A673 (cell line): ENCODE measurements around the gene FAM20B. TPM values are rescaled to one million over a fixed set of nuclear protein-coding genes. Genes with fewer than 3 reads are reported as not detected.

Experiments
- BruUV-seq: library from RNA; stranded (reverse); fragments of 400-500 nt; replicated peaks from 2 replicates; lab custom pipeline; 2021; lab: Mats Ljungman, UMichigan
- CTCF ChIA-PET: fragments of 300-600 bp; sonication (Branson Sonifier 250); formaldehyde crosslinking; loops from one replicate; lab custom pipeline; 2022; ENCODE audit warnings: antibody characterized with exemption; lab: Charles Lee
- POLR2A ChIA-PET: fragments of 300-600 bp; sonication (Branson Sonifier 250); formaldehyde crosslinking; loops from one replicate; lab custom pipeline; 2022; ENCODE audit warnings: antibody characterized with exemption; ENCODE audit not compliant: low non-redundant PET; lab: Charles Lee
- DNase-seq: peaks from one replicate; pipeline ENCODE4 v3.0.0-alpha.2; 2015; ENCODE audit warnings: low spot score
- H3K27ac ChIP-seq: fragments of 200-600 bp; sonication (generic); 2 replicates; pipeline ENCODE4 v1.5.1; 2016; ENCODE audit warnings: mixed run types, low read depth, mild to moderate bottlenecking, mixed read lengths, antibody characterized with exemption, low read length; ENCODE audit not compliant: poor library complexity, severe bottlenecking
- H3K27me3 ChIP-seq: fragments of 200-600 bp; sonication (generic); replicated peaks from 2 replicates; pipeline ENCODE4 v1.6.1; 2017; ENCODE audit warnings: mixed run types, low read depth, mild to moderate bottlenecking, mixed read lengths, antibody characterized with exemption, low read length; ENCODE audit not compliant: insufficient read depth, poor library complexity
- H3K36me3 ChIP-seq: fragments of 200-600 bp; sonication (generic); 2 replicates; pipeline ENCODE4 v1.6.1; 2016; ENCODE audit warnings: mixed run types, mild to moderate bottlenecking, mixed read lengths, antibody characterized with exemption, low read length; ENCODE audit not compliant: insufficient read depth, poor library complexity, severe bottlenecking
- H3K4me1 ChIP-seq: fragments of 200-600 bp; sonication (generic); 2 replicates; pipeline ENCODE4 v1.6.1; 2017; ENCODE audit warnings: mixed run types, mild to moderate bottlenecking, mixed read lengths, antibody characterized with exemption, low read length; ENCODE audit not compliant: insufficient read depth, poor library complexity, severe bottlenecking
- H3K4me3 ChIP-seq: fragments of 200-600 bp; sonication (generic); 2 replicates; pipeline ENCODE4 v1.5.1; 2016; ENCODE audit warnings: low read depth, mixed run types, mild to moderate bottlenecking, mixed read lengths, low read length; ENCODE audit not compliant: poor library complexity, severe bottlenecking
- H3K9me3 ChIP-seq: fragments of 200-600 bp; sonication (generic); 2 replicates; pipeline ENCODE4 v1.6.1; 2016; ENCODE audit warnings: mixed run types, low read depth, mild to moderate bottlenecking, mixed read lengths, antibody characterized with exemption, low read length; ENCODE audit not compliant: poor library complexity, severe bottlenecking
- EZH2 ChIP-seq: fragments of 200-600 bp; sonication (generic); IDR thresholded peaks from 2 replicates; pipeline ENCODE4 v1.6.1; 2017; ENCODE audit warnings: borderline replicate concordance, low read depth, mild to moderate bottlenecking, mixed read lengths, antibody characterized with exemption, low read length; ENCODE audit not compliant: poor library complexity, severe bottlenecking
- intact Hi-C: fragments of 100-400 bp; cut with micrococcal nuclease; formaldehyde crosslinking; loops from one replicate; pipeline ENCODE4 v1.10.0; 2022; ENCODE audit not compliant: unreplicated experiment
- total RNA-seq: library from RNA; stranded (reverse); gene quantifications from 2 replicates; pipeline ENCODE4 v1.2.3, GENCODE V29; 2021
- TF ChIP-seq, protein P1 (sequence below): fragments of 300-800, 200-600 bp; sonication (generic); conservative IDR thresholded peaks from 2 replicates; pipeline ENCODE4 v1.5.1; 2017; ENCODE audit warnings: low read depth, mild to moderate bottlenecking, antibody characterized with exemption, low read length, moderate library complexity, mixed read lengths

The FAM20B gene
- total RNA-seq, 1 experiment from 2014 or later: 43.3 TPM

DNA sequence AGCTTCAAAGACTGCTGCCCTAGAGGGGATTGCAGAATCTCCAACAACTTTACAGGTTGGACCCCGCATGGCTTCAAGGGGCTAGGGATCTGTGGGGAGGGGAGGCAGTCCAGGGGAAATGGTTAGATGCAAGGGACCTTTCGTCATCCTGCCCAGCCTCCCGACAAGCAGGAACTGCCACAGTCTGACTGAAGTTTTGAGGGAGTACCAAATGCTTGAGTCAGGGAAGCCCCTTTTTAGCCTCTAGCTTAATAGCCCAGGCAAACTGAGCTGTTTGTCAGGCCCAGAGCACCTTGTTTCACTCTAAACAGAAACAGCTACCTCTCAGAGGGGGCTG is 57.3 kb downstream of the FAM20B start:
- CTCF ChIA-PET: interaction anchor here (0.5 kb wide), 1 partner anchor 309 kb away, joined by 3 read pairs; no protein-coding TSS in a partner anchor
- TF ChIP-seq, protein P1, sequence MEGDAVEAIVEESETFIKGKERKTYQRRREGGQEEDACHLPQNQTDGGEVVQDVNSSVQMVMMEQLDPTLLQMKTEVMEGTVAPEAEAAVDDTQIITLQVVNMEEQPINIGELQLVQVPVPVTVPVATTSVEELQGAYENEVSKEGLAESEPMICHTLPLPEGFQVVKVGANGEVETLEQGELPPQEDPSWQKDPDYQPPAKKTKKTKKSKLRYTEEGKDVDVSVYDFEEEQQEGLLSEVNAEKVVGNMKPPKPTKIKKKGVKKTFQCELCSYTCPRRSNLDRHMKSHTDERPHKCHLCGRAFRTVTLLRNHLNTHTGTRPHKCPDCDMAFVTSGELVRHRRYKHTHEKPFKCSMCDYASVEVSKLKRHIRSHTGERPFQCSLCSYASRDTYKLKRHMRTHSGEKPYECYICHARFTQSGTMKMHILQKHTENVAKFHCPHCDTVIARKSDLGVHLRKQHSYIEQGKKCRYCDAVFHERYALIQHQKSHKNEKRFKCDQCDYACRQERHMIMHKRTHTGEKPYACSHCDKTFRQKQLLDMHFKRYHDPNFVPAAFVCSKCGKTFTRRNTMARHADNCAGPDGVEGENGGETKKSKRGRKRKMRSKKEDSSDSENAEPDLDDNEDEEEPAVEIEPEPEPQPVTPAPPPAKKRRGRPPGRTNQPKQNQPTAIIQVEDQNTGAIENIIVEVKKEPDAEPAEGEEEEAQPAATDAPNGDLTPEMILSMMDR: no peak
- TF ChIP-seq EZH2: no peak
- intact Hi-C loops: no loop called here
- BruUV-seq: no TSS peak
- DNase-seq: peak; percentile 25
- POLR2A ChIA-PET: interaction anchor here (0.6 kb wide), 1 partner anchor 869 kb away, joined by 6 read pairs; no protein-coding TSS in a partner anchor
- peak overlapping the region; percentile 84 for H3K4me3 ChIP-seq
- peak overlapping the region; percentile 72 for H3K27ac ChIP-seq
- H3K4me1 ChIP-seq: peaks cover 6% of the 10 kb centered on the region
- H3K9me3 ChIP-seq: no peaks in the 10 kb centered on the region
- H3K36me3 ChIP-seq: no peaks in the 10 kb centered on the region
- no peaks in the 10 kb centered on the region for H3K27me3 ChIP-seq

DNA sequence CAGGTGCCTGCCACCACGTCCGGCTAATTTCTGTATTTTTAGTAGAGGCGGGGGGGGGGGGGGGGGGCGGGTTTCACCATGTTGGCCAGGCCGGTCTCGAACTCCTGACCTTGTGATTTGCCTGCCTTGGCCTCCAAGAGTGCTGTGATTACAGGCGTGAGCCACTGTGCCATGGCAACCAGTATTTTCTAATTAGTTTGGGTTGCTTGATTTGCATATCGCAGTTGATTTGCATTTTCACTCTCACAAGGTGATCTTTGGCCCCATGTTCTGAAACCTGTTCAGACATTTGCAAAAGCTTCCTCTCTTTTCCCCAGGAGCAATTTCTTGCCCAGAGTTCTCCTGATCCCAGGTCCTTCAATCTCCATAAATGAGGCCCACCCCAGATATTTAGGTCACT is 57.8 kb downstream of the FAM20B start:
- no peak overlapping the region for H3K4me3 ChIP-seq
- no peak overlapping the region for H3K27ac ChIP-seq
- H3K36me3 ChIP-seq: no peaks in the 10 kb centered on the region
- DNase-seq: no peak
- intact Hi-C loops: no loop called here
- CTCF ChIA-PET: no interaction called here
- POLR2A ChIA-PET: no interaction called here
- H3K9me3 ChIP-seq: no peaks in the 10 kb centered on the region
- no peaks in the 10 kb centered on the region for H3K27me3 ChIP-seq
- peaks cover 6% of the 10 kb centered on the region for H3K4me1 ChIP-seq
- no peak for TF ChIP-seq EZH2
- TF ChIP-seq, protein P1: no peak
- BruUV-seq: no TSS peak

DNA sequence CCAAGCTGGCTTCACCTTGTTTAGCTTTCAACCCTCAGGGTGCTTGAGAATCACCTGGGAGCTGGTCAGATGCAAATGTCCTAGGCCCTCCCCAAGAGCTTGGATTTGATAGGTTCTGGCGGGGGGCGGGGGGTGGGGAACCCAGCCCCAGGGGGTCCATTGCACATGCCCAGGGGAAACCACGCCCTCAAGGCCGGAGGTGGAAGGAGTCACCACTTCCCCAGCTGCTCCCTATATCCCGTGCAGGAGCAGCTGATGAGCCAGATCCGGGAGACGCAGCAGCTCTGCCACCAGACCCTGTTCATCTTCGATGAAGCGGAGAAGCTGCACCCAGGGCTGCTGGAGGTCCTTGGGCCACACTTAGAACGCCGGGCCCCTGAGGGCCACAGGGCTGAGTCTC is 62.0 kb downstream of the FAM20B start:
- H3K9me3 ChIP-seq: no peaks in the 10 kb centered on the region
- H3K27ac ChIP-seq: no peak overlapping the region
- peaks cover 22% of the 10 kb centered on the region for H3K4me1 ChIP-seq
- BruUV-seq: no TSS peak
- H3K36me3 ChIP-seq: peaks cover 8% of the 10 kb centered on the region
- DNase-seq: no peak
- TF ChIP-seq EZH2: no peak
- TF ChIP-seq, protein P1: no peak
- no peaks in the 10 kb centered on the region for H3K27me3 ChIP-seq
- ChIA-PET CTCF (interaction anchor here (0.6 kb wide), 1 partner anchor 391 kb away, joined by 3 read pairs; no protein-coding TSS in a partner anchor), POLR2A (no interaction called here)
- H3K4me3 ChIP-seq: no peak overlapping the region
- intact Hi-C loops: no loop called here
